GM19238 (cell line): ENCODE data around the gene RALGPS1.

Experiments
- DNase-seq: peaks from one replicate; pipeline ENCODE4 v3.0.0; 2011; ENCODE audit warnings: low spot score; ENCODE audit not compliant: insufficient read length

The RALGPS1 gene

DNA sequence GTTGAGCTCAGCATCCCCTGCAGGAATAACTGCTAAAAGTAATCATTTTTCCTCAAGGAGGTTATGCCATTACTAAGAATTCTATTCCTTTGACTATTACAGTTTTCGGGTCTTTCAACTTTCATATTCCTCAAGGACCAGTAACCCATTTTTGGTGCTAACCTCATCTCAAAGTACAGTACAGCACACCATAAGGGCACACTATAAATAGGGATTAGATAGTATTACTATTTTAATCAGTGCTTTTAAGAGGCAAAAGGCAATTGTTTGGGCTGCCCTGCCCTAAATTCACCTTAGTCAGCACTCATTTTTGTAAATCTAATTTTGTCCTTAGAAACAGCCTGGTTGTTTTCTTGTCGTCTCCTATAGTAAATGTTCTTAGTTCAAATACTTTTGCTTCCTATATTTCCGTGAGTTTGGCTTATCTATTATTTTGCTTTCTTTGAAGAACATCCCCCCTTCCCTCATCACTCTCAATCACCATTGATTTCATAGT lies 336.4 kb downstream of the RALGPS1 start:
- DNase-seq: no peak

DNA sequence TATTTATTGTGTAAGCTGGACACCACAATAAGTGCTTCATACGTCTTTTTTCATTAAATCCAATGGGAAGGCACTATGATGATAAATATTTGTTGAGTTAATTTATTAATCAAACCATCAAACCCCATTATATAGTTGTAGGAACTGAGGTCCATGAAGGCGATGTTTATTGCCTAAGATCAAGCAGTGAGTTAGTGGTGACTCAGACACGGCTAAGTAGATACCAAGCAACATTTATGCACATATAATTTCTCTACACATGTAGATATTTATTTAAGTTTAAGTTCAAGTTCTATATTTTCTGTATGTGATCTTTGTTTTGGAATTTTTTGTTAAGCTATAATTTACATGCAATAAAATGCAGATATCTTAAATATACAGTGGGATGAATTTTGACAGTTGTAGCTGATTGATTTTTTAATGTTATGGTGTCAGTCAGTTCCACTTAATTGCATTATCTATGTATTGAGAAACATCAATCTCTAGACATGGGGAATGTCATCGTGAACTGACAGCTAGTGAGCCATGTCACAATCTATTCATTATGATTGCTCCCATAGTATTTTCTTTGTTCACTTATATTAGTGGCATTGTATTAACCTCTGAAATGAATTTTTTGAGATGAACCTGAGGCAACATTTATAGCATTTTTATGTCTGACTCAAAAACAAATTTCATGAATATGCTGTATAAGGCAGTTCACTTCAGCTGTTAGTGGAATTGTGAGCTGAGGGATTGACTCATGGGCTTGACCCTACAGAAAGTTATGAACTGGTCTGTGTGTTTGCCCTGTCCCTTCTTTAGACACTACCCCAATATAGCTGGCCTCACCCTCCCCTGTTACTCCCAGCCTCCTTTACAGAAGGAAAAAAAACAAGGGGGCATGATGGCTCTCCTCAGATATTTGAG lies 338.1 kb downstream of the RALGPS1 start:
- no peak for DNase-seq

DNA sequence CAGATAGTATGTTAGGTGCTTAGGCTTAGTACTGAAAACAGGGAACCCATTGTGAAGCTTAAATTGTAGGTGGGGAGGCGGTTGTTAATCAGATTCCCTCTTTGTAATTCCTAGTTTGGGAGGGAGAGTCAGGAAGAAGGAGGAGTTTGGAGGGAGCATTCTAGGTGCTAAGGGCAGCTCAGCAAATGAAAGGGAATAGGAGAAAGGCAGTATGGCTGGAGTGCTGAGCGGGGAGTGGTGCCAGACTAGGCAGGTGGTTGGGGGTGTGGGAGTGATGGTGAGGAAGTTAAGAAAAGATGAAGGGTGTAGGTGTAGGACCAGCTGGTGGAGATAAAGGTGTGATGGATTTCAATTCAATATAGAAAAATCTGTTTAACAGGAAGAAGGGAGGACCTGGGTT lies 338.9 kb downstream of the RALGPS1 start:
- no peak for DNase-seq

DNA sequence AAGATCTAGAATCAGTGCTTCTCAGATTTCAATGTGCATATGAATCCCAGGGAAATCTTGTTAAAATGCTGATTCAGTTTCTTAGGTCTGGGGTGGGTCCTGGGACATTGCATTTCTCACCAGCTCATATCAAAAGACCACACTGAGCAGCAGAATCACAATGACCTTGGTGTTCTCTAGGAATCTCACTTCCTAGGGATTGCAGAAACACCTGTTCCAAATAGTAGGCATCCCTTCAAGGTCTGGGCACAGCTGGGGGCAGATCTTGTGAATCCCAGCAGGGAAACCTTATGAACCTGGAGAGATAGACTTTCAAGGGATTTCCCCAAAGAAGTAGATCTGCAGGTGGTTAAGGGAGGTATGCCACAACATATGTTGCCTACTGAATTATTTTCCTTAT lies 341.1 kb downstream of the RALGPS1 start:
- DNase-seq: no peak

DNA sequence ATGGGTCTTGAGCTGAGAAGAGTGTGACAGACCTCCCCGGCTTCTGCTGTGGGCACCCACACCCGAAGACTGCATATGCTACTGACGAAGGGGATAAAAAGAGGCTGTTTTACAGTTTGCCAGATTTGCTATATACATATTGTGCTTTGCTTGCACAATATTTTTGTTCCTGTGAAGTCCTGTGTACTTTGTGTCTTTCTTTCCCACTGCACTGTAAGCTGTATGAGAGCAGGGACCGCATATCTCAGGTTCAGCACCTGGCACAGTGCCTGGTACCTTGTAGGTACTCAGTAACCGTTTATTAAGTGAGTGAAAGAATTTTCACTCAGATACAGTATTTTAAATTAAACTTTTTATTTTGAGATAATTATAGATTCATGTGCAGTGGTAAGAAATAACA lies 341.7 kb downstream of the RALGPS1 start:
- no peak for DNase-seq

DNA sequence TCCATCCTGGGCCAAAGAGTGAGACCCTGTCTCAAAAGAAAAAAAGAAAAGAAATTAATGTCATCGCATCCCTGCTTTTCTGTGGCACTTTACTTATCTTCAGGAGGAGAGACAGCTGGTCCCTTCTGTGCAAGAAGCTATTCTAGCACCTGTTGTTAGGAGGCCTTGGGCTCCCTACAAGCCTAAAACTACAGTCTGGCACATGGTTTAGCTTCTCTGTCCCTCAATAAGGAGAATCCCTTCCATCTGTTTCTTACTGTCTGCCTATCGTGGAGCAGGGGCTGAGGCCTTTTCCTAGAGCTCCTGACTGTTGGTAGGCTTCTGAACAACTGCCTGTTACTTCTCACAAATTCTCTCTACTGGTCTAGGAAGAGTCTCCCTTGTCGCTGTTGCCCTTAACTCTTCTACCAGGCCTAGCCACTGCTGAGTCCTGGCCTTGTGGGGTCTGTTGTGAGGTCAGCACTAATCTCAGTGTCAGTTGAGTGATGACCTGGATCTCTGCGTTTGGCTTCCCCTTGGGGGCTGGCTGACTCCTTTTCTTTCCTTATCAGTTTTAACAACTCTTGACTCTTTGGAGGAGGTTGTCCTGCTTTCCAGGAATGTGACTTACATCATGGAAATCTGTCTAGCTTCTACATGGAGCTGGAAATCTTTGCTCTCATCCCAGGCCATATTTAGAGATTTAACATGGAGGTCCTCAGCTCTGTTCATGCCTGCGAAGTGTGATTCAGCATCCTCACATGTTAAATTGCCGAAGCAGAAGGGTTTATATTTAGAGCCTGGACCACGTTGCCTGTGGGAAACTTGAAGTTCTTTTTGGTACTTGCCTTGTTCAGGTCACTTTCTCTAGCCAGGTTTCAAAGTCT lies 344.3 kb downstream of the RALGPS1 start:
- no peak for DNase-seq

DNA sequence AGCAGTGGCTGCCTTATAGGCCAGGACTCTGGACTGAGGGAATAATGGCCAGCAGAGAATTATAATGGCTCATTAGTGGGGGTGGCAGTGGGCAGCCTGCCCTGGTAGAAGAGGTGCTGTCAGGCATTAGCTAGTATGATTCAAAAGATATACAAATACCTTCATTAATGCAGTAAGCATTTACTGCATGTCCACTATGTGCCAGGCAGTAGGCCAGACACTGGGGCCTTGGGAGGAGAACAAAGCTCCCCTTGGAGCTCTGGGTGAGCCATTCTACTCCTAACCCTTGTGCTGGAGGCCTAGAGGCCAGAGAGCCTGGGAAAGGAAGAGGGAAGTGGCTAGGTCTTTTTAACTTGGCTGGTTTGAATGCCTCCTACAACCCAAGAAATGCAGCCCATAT lies 348.0 kb downstream of the RALGPS1 start:
- DNase-seq: no peak

DNA sequence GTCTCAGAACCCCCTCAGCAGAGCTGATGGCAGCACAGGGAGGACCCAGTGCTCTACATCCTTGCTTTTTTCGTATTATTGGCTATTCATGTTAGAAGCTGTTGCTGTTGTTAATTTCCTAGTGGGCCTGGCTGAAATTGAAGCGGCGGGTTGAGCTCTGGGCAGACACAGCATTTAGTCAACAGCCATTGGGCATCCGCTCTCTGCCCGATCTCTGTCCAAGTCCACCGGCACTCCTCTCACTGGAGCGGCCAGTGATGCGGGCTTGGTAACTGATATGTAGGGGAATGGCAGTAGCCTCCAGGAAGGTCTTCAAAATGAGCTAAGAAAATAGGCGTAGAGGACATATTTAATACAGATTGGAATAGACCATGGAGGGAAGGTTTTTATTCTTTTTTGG lies 348.7 kb downstream of the RALGPS1 start:
- DNase-seq: no peak

DNA sequence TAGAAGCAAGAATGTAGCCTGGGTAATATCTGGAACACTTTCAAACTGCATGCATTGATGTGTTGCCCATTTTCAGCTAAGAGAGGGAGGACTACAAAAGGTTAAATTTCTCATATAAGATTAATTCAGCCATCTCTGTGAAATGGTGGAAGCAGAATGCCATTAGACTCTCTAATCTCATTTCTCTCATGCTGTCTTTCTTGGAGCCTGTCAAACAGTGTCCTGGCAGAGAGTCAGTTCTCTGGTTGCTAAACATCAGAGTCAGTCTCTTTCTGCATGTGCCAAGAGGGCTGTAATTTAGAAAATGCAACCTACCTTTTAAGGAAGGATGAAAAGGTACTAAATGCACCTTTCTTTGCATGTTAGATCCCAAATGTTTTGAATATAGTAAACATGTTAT lies 349.1 kb downstream of the RALGPS1 start:
- no peak for DNase-seq

DNA sequence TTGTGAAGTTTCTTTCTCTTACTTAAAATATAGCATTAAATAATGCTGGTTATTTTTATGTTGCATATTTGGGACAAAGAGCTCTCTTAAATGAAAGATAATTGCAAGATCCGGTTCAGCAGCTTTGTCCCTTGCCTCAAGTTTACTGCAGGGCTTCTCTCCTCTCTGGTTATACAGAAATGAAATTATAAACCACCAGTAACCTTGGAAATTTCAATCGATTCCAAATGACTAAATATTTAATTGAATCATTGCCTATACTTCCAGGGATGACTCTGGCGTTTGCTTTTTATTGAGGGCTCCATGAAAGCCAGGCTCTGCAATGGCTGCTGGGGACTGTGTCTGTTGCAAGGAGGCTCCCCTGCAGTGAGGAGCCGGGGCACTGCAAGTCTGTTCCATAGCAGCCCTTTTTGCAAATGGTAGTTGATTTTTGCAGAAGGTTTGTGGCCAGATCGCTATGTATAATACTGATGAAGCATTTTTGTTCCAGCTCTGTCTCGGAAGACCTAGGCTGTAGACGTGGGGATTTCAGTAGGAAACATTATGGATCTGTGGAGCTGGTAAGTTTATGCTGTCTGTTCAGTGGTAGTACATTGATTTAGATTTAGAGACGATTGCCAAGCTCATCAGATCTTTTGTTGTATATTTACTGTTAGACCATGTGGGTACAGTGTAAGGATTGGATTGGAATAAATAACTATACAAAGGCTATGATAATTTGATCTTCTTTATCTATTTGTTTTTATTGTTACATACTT lies 350.1 kb downstream of the RALGPS1 start, which contains the start of gene GARNL3:
Gene GARNL3 (plus strand): TSS at position 313 of the 758 bp plus-strand sequence. CDS start 104 bp downstream, at position 417.
- no peak for DNase-seq

DNA sequence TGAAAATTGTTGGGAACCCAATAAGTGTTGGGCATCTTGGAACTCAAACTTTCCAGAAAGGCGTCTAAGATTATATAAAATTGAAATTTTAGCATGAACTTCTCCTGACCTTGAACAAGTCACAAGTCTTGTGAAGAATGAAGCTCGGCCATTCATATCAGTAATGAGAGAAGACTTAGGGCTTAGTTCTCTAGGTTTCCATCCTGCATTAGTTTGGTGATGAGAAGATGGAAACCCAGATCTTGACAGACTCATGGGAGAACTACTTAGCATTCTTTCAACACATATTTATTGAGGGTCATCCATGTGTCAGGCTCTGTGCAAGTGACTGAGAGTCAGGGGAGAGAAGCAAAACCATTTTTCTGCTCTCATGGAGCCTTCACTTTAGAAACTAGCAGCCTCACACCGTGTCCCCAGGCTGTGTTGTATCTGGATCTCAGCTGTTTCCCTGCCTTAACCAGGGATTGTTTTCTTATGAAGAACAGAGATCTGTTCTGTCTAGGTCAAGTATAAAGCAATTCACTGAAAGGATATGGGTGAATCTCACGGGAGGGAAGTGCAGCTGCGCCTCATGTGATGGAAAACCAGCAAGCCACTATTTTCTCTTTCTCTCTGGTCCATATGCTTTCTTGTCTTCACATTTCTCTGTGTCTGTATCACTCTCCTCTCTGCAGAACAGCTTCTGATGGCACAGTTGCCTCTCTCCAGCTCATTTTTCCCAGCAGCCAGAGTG lies 353.4 kb downstream of the RALGPS1 start:
- no peak for DNase-seq

DNA sequence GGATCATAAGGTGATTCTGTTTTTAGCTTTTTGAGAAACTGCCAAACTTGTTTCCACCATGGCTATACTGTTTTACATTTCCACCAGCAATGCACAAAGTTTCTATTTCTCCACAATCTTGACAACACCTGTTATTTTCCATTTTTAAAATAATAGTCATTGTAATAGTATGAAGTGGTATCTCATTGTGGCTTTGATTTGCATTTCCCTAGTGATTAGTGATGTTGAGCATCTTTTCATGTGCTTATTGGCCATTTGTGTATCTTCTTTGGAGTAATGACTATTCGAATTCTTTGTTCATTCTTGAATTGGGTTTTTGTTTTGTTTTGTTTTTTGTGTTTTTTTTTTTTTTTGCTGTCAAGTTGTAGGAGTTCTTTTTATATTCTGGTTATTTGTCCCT lies 354.9 kb downstream of the RALGPS1 start:
- no peak for DNase-seq
